HEK293 (cell line): Measurements from ENCODE around the gene CRB2.

Source experiments
- CTCF ChIA-PET: fragments of 350-600 bp; formaldehyde crosslinking; extraction: SDS; loops from one replicate; lab custom pipeline; 2021; ENCODE audit warnings: antibody characterized with exemption; lab: Yijun Ruan, JAX
- POLR2A ChIA-PET: fragments of 300-600 bp; formaldehyde crosslinking; extraction: SDS; loops from one replicate; lab custom pipeline; 2020; ENCODE audit warnings: antibody characterized with exemption, inconsistent platforms; lab: Yijun Ruan, JAX
- H3K27ac ChIP-seq: fragments of 200-500 bp; sonication (Bioruptor generic); 2 replicates; pipeline ENCODE4 v1.5.1; 2014; ENCODE audit warnings: low read depth, low read length, control low read depth, inconsistent platforms; ENCODE audit errors: extremely low read depth
- H3K36me3 ChIP-seq, 2 experiments: fragments of 200-500 bp in 1 of 2; sonication (Bioruptor generic) in 1 of 2; 1 replicate in 1 of 2; 2 replicates in 1 of 2; pipeline ENCODE4 v1.5.1; 2014 to 2017; ENCODE audit warnings: inconsistent platforms in 2 of 2, low read length in 2 of 2; ENCODE audit not compliant: control insufficient read depth in 2 of 2, insufficient read depth in 1 of 2
- H3K4me1 ChIP-seq: fragments of 200-500 bp; sonication (Bioruptor generic); 2 replicates; pipeline ENCODE4 v1.5.1; 2014; ENCODE audit warnings: mild to moderate bottlenecking, low read length, inconsistent platforms; ENCODE audit not compliant: control insufficient read depth, insufficient read depth
- H3K4me3 ChIP-seq: 2 replicates; pipeline ENCODE4 v1.5.1; 2011; ENCODE audit warnings: low read depth, mild to moderate bottlenecking, control low read depth, low read length, moderate library complexity
- H3K9me3 ChIP-seq: fragments of 200-500 bp; sonication (Bioruptor generic); 2 replicates; pipeline ENCODE4 v1.5.1; 2014; ENCODE audit warnings: low read depth, low read length, inconsistent platforms; ENCODE audit not compliant: control insufficient read depth, insufficient read depth
- PRDM4 ChIP-seq: fragments of 450-650 bp; formaldehyde crosslinking; IDR thresholded peaks from 2 replicates; pipeline ENCODE4 v1.5.1; 2017; ENCODE audit warnings: missing biosample characterization, missing genetic modification characterization
- RBAK ChIP-seq: fragments of 450-650 bp; formaldehyde crosslinking; IDR thresholded peaks from 2 replicates; pipeline ENCODE4 v1.5.1; 2016; ENCODE audit warnings: missing biosample characterization, missing genetic modification characterization
- SCRT2 ChIP-seq: fragments of 450-650 bp; formaldehyde crosslinking; IDR thresholded peaks from 2 replicates; pipeline ENCODE4 v1.5.1; 2016; ENCODE audit warnings: missing biosample characterization, missing genetic modification characterization
- TRIM28 ChIP-seq: IDR thresholded peaks from 2 replicates; pipeline ENCODE4 v1.6.1; 2011; ENCODE audit warnings: low read length, control low read depth, borderline replicate concordance
- ZBTB44 ChIP-seq: fragments of 450-650 bp; IDR thresholded peaks from 2 replicates; pipeline ENCODE4 v1.5.1; 2018; ENCODE audit warnings: missing biosample characterization, mild to moderate bottlenecking, missing genetic modification characterization
- ZBTB6 ChIP-seq: fragments of 450-650 bp; formaldehyde crosslinking; IDR thresholded peaks from 2 replicates; pipeline ENCODE4 v1.5.1; 2017; ENCODE audit warnings: missing biosample characterization, missing genetic modification characterization
- ZIC2 ChIP-seq: fragments of 450-650 bp; formaldehyde crosslinking; IDR thresholded peaks from 2 replicates; pipeline ENCODE4 v1.5.1; 2016; ENCODE audit warnings: missing biosample characterization, missing genetic modification characterization
- ZNF169 ChIP-seq: fragments of 450-650 bp; formaldehyde crosslinking; IDR thresholded peaks from 2 replicates; pipeline ENCODE4 v1.5.1; 2016; ENCODE audit warnings: missing biosample characterization, missing genetic modification characterization
- ZNF18 ChIP-seq: fragments of 450-650 bp; formaldehyde crosslinking; IDR thresholded peaks from 2 replicates; pipeline ENCODE4 v1.5.1; 2016; ENCODE audit warnings: missing biosample characterization, missing genetic modification characterization
- ZNF366 ChIP-seq: fragments of 450-650 bp; formaldehyde crosslinking; conservative IDR thresholded peaks from 2 replicates; pipeline ENCODE4 v1.5.1; 2016; ENCODE audit warnings: missing biosample characterization, missing genetic modification characterization
- ZNF600 ChIP-seq: fragments of 450-650 bp; formaldehyde crosslinking; IDR thresholded peaks from 2 replicates; pipeline ENCODE4 v1.5.1; 2016; ENCODE audit warnings: missing biosample characterization, missing genetic modification characterization
- ZNF785 ChIP-seq: fragments of 450-650 bp; formaldehyde crosslinking; IDR thresholded peaks from 2 replicates; pipeline ENCODE4 v1.5.1; 2016; ENCODE audit warnings: missing biosample characterization, missing genetic modification characterization

The CRB2 gene

GRCh38 chr9:123421186-123421585 lies 65.2 kb downstream of the CRB2 start:
- no peak for TF ChIP-seq ZNF18 (tag by site-specific recombination)
- no peak for TF ChIP-seq ZBTB44 (tag by site-specific recombination)
- TF ChIP-seq ZBTB6 (tag by site-specific recombination) = no peak
- no peak for TF ChIP-seq ZNF785 (tag by site-specific recombination)
- no peak for TF ChIP-seq ZNF366
- no peak for TF ChIP-seq ZNF169 (tag by site-specific recombination)
- TF ChIP-seq RBAK (tag by site-specific recombination) = no peak
- TF ChIP-seq PRDM4 (tag by site-specific recombination) = no peak
- no peak for TF ChIP-seq ZIC2 (tag by site-specific recombination)
- Histone ChIP-seq H3K36me3 (peaks cover 0 to 7% of the 10 kb centered on the region in 2 experiments; a peak in 1 of 3 replicates), H3K9me3 (no peaks in the 10 kb centered on the region), H3K27ac (no peak overlapping the region), H3K4me1 (no peaks in the 10 kb centered on the region), H3K4me3 (no peak overlapping the region)
- ChIA-PET POLR2A (no interaction called here), CTCF (no interaction called here)

- H3K9me3 ChIP-seq = no peaks in the 10 kb centered on the region
- no peaks in the 10 kb centered on the region for H3K4me1 ChIP-seq
- no peak overlapping the region for H3K4me3 ChIP-seq
- peaks cover 0 to 7% of the 10 kb centered on the region in 2 experiments; a peak in 1 of 3 replicates for H3K36me3 ChIP-seq
- H3K27ac ChIP-seq = no peak overlapping the region
- POLR2A ChIA-PET = no interaction called here
- TF ChIP-seq SCRT2 (tag by site-specific recombination) = no peak
- no peak for TF ChIP-seq TRIM28
- TF ChIP-seq ZNF18 (tag by site-specific recombination) = no peak
- TF ChIP-seq ZNF600 (tag by site-specific recombination) = no peak
- TF ChIP-seq ZNF366 = no peak
- CTCF ChIA-PET = no interaction called here
Measured at GRCh38 chr9:123421801-123422455, 65.9 kb downstream of the CRB2 start.
